Loucy (cell line): ENCODE measurements around the gene RFPL2.

Source experiments
- H2AFZ ChIP-seq: fragments of 200-600 bp; sonication (generic); 2 replicates; pipeline ENCODE4 v1.6.0; 2016; ENCODE audit warnings: antibody characterized with exemption, mild to moderate bottlenecking, low read length, moderate library complexity
- H3F3A ChIP-seq: fragments of 200-600 bp; 2 replicates; pipeline ENCODE4 v1.6.0; 2016; ENCODE audit warnings: antibody characterized with exemption, low read depth, mild to moderate bottlenecking
- H3K27me3 ChIP-seq: fragments of 200-600 bp; sonication (generic); 2 replicates; pipeline ENCODE4 v1.6.1; 2014; ENCODE audit warnings: low read length, mild to moderate bottlenecking; ENCODE audit not compliant: insufficient read depth, poor library complexity, severe bottlenecking
- H3K36me3 ChIP-seq: fragments of 200-600 bp; sonication (generic); 2 replicates; pipeline ENCODE4 v1.6.1; 2016; ENCODE audit warnings: low read length; ENCODE audit not compliant: insufficient read depth
- H3K4me1 ChIP-seq: fragments of 200-600 bp; sonication (generic); 2 replicates; pipeline ENCODE4 v1.5.1; 2014; ENCODE audit warnings: low read length, mild to moderate bottlenecking; ENCODE audit not compliant: insufficient read depth, poor library complexity, severe bottlenecking
- H3K4me2 ChIP-seq: fragments of 200-600 bp; sonication (generic); 2 replicates; pipeline ENCODE4 v1.6.0; 2014; ENCODE audit warnings: antibody characterized with exemption, low read length, low read depth, mild to moderate bottlenecking; ENCODE audit not compliant: poor library complexity, severe bottlenecking
- H3K4me3 ChIP-seq: fragments of 200-600 bp; sonication (generic); 2 replicates; pipeline ENCODE4 v1.5.1; 2014; ENCODE audit warnings: low read length, mild to moderate bottlenecking, mixed read lengths; ENCODE audit not compliant: poor library complexity, severe bottlenecking
- H3K79me2 ChIP-seq: fragments of 200-600 bp; sonication (generic); 2 replicates; pipeline ENCODE4 v1.6.1; 2014; ENCODE audit warnings: low read length; ENCODE audit not compliant: insufficient read depth
- H3K9ac ChIP-seq: fragments of 200-600 bp; sonication (generic); 2 replicates; pipeline ENCODE4 v1.6.0; 2014; ENCODE audit warnings: mild to moderate bottlenecking, low read depth, low read length, moderate library complexity; ENCODE audit not compliant: poor library complexity, severe bottlenecking
- H3K9me2 ChIP-seq: fragments of 200-600 bp; sonication (generic); replicated peaks from 2 replicates; pipeline ENCODE4 v1.6.1; 2016; ENCODE audit warnings: low read depth, low read length, mixed read lengths
- H3K9me3 ChIP-seq: fragments of 200-600 bp; sonication (generic); 2 replicates; pipeline ENCODE4 v1.6.1; 2014; ENCODE audit warnings: mild to moderate bottlenecking, antibody characterized with exemption, low read length, low read depth; ENCODE audit not compliant: insufficient read depth
- H4K20me1 ChIP-seq: fragments of 200-600 bp; sonication (generic); 2 replicates; pipeline ENCODE4 v1.6.0; 2014; ENCODE audit warnings: antibody characterized with exemption, low read length, mild to moderate bottlenecking; ENCODE audit not compliant: insufficient read depth, poor library complexity, severe bottlenecking
- CTCF ChIP-seq: fragments of 200-600 bp; sonication (generic); conservative IDR thresholded peaks from 2 replicates; pipeline ENCODE4 v1.5.1; 2014; ENCODE audit warnings: mild to moderate bottlenecking, antibody characterized with exemption, low read length
- EZH2phosphoT487 ChIP-seq: fragments of 200-600 bp; IDR thresholded peaks from 2 replicates; pipeline ENCODE4 v1.6.1; 2018; ENCODE audit warnings: antibody characterized with exemption, mild to moderate bottlenecking, moderate library complexity, borderline replicate concordance

Gene RFPL2

DNA sequence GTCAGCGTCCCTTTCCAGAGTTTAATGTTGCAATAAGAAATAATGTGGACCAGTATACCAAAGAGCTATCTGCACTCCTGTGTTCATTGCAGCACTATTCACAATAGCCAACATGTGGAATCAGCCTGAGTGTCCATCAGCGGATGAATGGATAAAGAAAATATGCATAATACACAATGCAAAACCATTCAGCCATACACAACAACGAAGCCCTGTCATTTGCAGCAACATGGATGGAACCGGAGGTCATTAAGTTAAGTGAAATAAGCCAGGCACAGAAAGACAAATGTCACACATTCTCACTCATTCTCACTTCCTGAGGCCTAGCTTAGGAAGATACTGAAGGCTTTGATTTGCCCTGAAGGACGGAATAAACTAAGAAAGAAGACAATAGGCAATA is 28.2 kb upstream of the RFPL2 start:
- TF ChIP-seq EZH2phosphoT487: no peak
- no peak for TF ChIP-seq CTCF
- Histone ChIP-seq H3K4me2 (no peak overlapping the region), H2AFZ (no peak overlapping the region), H3K9me2 (no peaks in the 10 kb centered on the region), H4K20me1 (no peaks in the 10 kb centered on the region), H3F3A (no peaks in the 10 kb centered on the region), H3K79me2 (no peaks in the 10 kb centered on the region), H3K27me3 (no peaks in the 10 kb centered on the region), H3K4me1 (no peaks in the 10 kb centered on the region), H3K36me3 (no peaks in the 10 kb centered on the region), H3K9ac (no peak overlapping the region), H3K4me3 (no peak overlapping the region), H3K9me3 (no peaks in the 10 kb centered on the region)

DNA sequence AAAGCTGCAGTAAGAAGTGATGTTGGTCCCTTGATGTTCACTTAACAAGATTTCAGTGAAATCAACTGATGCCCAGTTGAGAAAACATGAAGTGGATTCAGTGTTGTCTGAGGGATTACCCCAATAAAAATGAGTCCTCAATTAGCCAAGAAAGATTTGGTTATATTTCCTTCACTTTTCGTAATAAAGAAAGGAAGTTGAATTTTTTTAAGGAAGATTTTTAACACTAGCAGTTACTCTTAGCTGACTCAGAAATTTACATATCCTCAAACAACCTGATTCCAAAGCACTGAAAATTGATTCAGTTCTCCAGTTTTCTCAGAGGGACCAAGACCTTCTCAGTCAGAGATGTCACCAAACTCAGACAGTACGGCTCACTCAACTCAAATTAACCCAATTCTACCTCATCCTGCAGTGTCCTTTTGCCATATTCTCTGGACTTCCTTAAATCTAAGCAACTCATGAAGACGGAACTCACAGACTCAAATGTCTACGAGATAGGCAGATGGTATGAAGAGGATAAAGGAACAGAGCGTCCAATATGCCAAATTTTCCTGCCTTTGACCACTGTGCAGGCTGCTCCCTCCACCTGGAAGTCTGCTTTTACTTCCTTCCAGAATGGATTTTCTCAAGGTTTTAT is 27.4 kb upstream of the RFPL2 start:
- Histone ChIP-seq H3K4me2 (no peak overlapping the region), H3K4me1 (no peaks in the 10 kb centered on the region), H3F3A (no peaks in the 10 kb centered on the region), H3K79me2 (no peaks in the 10 kb centered on the region), H2AFZ (no peak overlapping the region), H3K9me2 (no peaks in the 10 kb centered on the region), H3K36me3 (no peaks in the 10 kb centered on the region), H3K27me3 (no peaks in the 10 kb centered on the region), H3K4me3 (no peak overlapping the region), H3K9me3 (no peaks in the 10 kb centered on the region), H4K20me1 (no peaks in the 10 kb centered on the region), H3K9ac (no peak overlapping the region)
- TF ChIP-seq CTCF (no peak), EZH2phosphoT487 (no peak)

DNA sequence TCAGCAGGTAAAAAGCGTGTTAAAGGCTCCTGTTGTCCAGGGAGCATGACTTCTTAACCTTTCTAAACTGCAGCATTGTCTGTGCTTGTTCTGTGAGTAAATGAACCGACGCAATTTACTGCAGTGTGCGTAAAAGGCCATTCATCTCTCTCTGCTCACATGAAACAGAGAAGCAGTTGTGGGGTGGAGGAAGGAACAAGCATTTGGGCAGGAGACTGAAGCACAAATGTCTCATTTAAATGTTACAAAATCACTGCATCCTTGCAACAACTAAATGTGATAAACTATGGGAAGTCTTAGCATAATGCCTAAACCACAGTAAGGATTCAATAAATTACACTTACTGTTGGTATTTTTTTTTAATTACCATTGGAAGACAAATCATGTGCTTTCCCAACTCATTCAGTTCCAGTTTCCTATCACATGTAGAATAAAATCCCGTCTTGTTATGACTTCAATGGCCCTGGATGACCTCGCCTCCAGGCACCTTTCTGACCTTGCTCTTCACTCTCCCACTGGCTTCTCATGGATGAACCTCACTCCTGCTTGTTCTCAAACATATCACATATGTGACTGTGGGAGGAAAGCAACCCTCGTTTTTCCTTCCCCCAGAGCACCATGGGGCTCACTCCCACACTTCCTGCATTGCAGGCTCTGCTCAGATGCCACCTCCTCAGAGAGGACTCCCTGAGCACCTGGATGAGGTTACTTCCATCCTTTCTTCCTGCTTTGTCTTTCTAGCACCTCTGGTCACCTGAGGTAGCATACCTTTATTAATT is 21.6 kb upstream of the RFPL2 start:
- Histone ChIP-seq H3K4me2 (no peak overlapping the region), H3K9ac (no peak overlapping the region), H3K9me2 (no peaks in the 10 kb centered on the region), H3K4me3 (no peak overlapping the region), H2AFZ (no peak overlapping the region), H4K20me1 (no peaks in the 10 kb centered on the region), H3F3A (no peaks in the 10 kb centered on the region), H3K9me3 (no peaks in the 10 kb centered on the region), H3K79me2 (no peaks in the 10 kb centered on the region), H3K36me3 (no peaks in the 10 kb centered on the region), H3K4me1 (no peaks in the 10 kb centered on the region), H3K27me3 (no peaks in the 10 kb centered on the region)
- TF ChIP-seq EZH2phosphoT487: no peak
- no peak for TF ChIP-seq CTCF
